ENCODE results near the gene GPAM. TPM values are rescaled to one million over a fixed set of nuclear protein-coding genes. Genes with fewer than 3 reads are reported as not detected.

The GPAM gene
- total RNA-seq, 2 donors from 2014 or later, result 7.8 to 9.3 TPM

GRCh38 chr10:112132435-112132834, 51.1 kb downstream of the GPAM start:
- H3K27ac ChIP-seq, result no peak overlapping the region
- H3K4me3 ChIP-seq, result no peak overlapping the region
- no peaks in the 10 kb centered on the region for H3K9me3 ChIP-seq
- no peaks in the 10 kb centered on the region for H3K4me1 ChIP-seq
- H3K36me3 ChIP-seq, result no peaks in the 10 kb centered on the region
- TF ChIP-seq, protein P1, sequence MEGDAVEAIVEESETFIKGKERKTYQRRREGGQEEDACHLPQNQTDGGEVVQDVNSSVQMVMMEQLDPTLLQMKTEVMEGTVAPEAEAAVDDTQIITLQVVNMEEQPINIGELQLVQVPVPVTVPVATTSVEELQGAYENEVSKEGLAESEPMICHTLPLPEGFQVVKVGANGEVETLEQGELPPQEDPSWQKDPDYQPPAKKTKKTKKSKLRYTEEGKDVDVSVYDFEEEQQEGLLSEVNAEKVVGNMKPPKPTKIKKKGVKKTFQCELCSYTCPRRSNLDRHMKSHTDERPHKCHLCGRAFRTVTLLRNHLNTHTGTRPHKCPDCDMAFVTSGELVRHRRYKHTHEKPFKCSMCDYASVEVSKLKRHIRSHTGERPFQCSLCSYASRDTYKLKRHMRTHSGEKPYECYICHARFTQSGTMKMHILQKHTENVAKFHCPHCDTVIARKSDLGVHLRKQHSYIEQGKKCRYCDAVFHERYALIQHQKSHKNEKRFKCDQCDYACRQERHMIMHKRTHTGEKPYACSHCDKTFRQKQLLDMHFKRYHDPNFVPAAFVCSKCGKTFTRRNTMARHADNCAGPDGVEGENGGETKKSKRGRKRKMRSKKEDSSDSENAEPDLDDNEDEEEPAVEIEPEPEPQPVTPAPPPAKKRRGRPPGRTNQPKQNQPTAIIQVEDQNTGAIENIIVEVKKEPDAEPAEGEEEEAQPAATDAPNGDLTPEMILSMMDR (IDR thresholded peaks at IDR 0.05), result no peak
- no peaks in the 10 kb centered on the region for H3K27me3 ChIP-seq
- no peak for DNase-seq (ENCODE audit: low spot score)

DNA sequence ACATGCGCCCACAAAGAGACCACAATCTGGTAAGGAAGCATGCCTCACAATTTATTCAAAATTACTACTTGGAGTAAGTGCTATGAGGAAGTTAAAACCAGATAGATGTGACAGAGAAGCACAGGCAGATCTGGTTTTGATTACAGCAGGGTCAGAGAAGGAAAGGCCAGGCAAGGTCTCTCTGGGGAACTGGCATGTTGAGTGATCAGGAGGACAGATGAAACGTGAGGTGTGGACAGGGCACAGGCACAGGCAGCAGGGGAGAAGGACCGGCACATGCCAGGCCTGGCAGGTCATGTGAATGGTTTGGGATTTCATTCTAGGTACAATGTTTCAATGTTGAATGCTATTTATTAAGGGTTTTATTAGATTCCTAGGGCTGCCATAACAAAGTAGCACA, 51.6 kb downstream of the GPAM start:
- TF ChIP-seq, protein P1 (IDR thresholded peaks at IDR 0.05), result no peak
- H3K27ac ChIP-seq, result no peak overlapping the region
- H3K9me3 ChIP-seq, result no peaks in the 10 kb centered on the region
- H3K4me1 ChIP-seq, result no peaks in the 10 kb centered on the region
- H3K4me3 ChIP-seq, result no peak overlapping the region
- no peak for DNase-seq (ENCODE audit: low spot score)
- H3K27me3 ChIP-seq, result no peaks in the 10 kb centered on the region
- H3K36me3 ChIP-seq, result no peaks in the 10 kb centered on the region

- Histone ChIP-seq H3K36me3 (no peaks in the 10 kb centered on the region), H3K27ac (no peak overlapping the region)
- TF ChIP-seq, protein P1 (IDR thresholded peaks at IDR 0.05), result no peak
Measured at GRCh38 chr10:112131346-112131745, 52.2 kb downstream of the GPAM start.

DNA sequence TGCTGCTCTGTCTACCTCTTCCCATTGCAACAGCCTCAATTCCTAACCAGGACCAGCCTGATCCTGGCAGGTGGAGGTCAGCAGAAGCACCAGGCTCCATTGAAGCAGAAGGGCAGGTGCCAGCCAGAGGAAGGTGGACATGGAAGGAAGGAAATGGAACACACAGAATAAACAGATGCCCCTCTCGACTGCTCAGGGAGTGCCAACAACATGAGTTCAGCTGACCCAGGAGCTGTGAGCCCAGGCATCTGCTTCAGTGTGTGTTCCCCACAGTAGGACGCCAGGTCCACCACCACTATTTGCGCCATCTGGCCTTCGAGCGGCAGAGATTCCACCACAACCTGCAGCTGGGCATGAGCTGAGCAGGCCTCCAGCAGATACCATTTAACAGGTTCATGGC, 56.7 kb downstream of the GPAM start:
- H3K27ac ChIP-seq, result no peak overlapping the region
- no peaks in the 10 kb centered on the region for H3K36me3 ChIP-seq
- H3K4me3 ChIP-seq, result no peak overlapping the region
- H3K27me3 ChIP-seq, result no peaks in the 10 kb centered on the region
- TF ChIP-seq, protein P1 (IDR thresholded peaks at IDR 0.05), result no peak
- no peaks in the 10 kb centered on the region for H3K9me3 ChIP-seq
- no peaks in the 10 kb centered on the region for H3K4me1 ChIP-seq
- no peak for DNase-seq (ENCODE audit: low spot score)

More at GRCh38 chr10:112131346-112131745, 52.2 kb downstream of the GPAM start:
- Histone ChIP-seq H3K4me1 (no peaks in the 10 kb centered on the region), H3K4me3 (no peak overlapping the region), H3K27me3 (no peaks in the 10 kb centered on the region), H3K9me3 (no peaks in the 10 kb centered on the region)
- DNase-seq (ENCODE audit: low spot score), result no peak

- Histone ChIP-seq H3K36me3 (no peaks in the 10 kb centered on the region), H3K27me3 (no peaks in the 10 kb centered on the region), H3K4me3 (no peak overlapping the region), H3K4me1 (no peaks in the 10 kb centered on the region), H3K9me3 (no peaks in the 10 kb centered on the region), H3K27ac (no peak overlapping the region)
- no peak for DNase-seq (ENCODE audit: low spot score)
- TF ChIP-seq, protein P1 (IDR thresholded peaks at IDR 0.05), result no peak
Measured at GRCh38 chr10:112126172-112126571, 57.4 kb downstream of the GPAM start.

GRCh38 chr10:112124866-112125265, 58.7 kb downstream of the GPAM start:
- Histone ChIP-seq H3K9me3 (no peaks in the 10 kb centered on the region), H3K27me3 (no peaks in the 10 kb centered on the region), H3K4me1 (no peaks in the 10 kb centered on the region), H3K27ac (no peak overlapping the region), H3K36me3 (no peaks in the 10 kb centered on the region), H3K4me3 (no peak overlapping the region)
- DNase-seq (ENCODE audit: low spot score), result no peak
- TF ChIP-seq, protein P1 (IDR thresholded peaks at IDR 0.05), result no peak
